ENCODE measurements around the gene ITPRIP. TPM values are rescaled to one million over a fixed set of nuclear protein-coding genes. Genes with fewer than 3 reads are reported as not detected.

The ITPRIP gene
- total RNA-seq, 1 donor from 2014 or later, result 19.8 TPM

GRCh38 chr10:104260775-104261115 is 77.5 kb downstream of the ITPRIP start:
- no peak for TF ChIP-seq CTCF (IDR thresholded peaks at IDR 0.05; ENCODE audit: partially characterized antibody, unreplicated experiment)
- H3K27me3 Mint-ChIP-seq (ENCODE audit: unreplicated experiment), result no peaks in the 10 kb centered on the region
- DNase-seq, result no peak
- H3K36me3 Mint-ChIP-seq (ENCODE audit: unreplicated experiment), result no peaks in the 10 kb centered on the region
- no peak overlapping the region for H3K27ac Mint-ChIP-seq (ENCODE audit: unreplicated experiment)
- no peaks in the 10 kb centered on the region for H3K4me1 Mint-ChIP-seq (ENCODE audit: low read depth, unreplicated experiment)
- no peaks in the 10 kb centered on the region for H3K9me3 Mint-ChIP-seq (ENCODE audit: unreplicated experiment)
- no peak overlapping the region for H3K4me3 Mint-ChIP-seq (ENCODE audit: unreplicated experiment)

GRCh38 chr10:104259999-104260774 is 78.1 kb downstream of the ITPRIP start:
- Mint-ChIP-seq H3K27me3 (ENCODE audit: unreplicated experiment) (no peaks in the 10 kb centered on the region), H3K36me3 (ENCODE audit: unreplicated experiment) (no peaks in the 10 kb centered on the region), H3K4me1 (ENCODE audit: low read depth, unreplicated experiment) (no peaks in the 10 kb centered on the region), H3K4me3 (ENCODE audit: unreplicated experiment) (no peak overlapping the region), H3K9me3 (ENCODE audit: unreplicated experiment) (peaks cover 3% of the 10 kb centered on the region), H3K27ac (ENCODE audit: unreplicated experiment) (no peak overlapping the region)
- DNase-seq, result no peak
- no peak for TF ChIP-seq CTCF (IDR thresholded peaks at IDR 0.05; ENCODE audit: partially characterized antibody, unreplicated experiment)

Small RNAs within 50 kb of the gene (microRNA-seq; reads per million reads assigned to microRNA genes)
- gene MIR4482 (ENCODE audit: unreplicated experiment), result not detected

Other genes with a start within 250 kb of the ITPRIP start
- gene SFR1, start 216.3 kb downstream of the ITPRIP start, total RNA-seq (ENCODE audit: unreplicated experiment), result 4.7 TPM
- 0.44 TPM for gene CFAP43, start 106.1 kb downstream of the ITPRIP start, total RNA-seq (ENCODE audit: unreplicated experiment)
- 26.8 TPM for gene GSTO1, start 83.6 kb downstream of the ITPRIP start, total RNA-seq (ENCODE audit: unreplicated experiment)
- gene GSTO2, start 69.3 kb downstream of the ITPRIP start, total RNA-seq (ENCODE audit: unreplicated experiment), result 2.0 TPM
- 2.2 TPM for gene CFAP58, start 15.4 kb upstream of the ITPRIP start, total RNA-seq (ENCODE audit: unreplicated experiment)

Data from glutamatergic neuron (in vitro differentiated cells).